ENCODE data around the gene SPTBN2. TPM values are rescaled to one million over a fixed set of nuclear protein-coding genes. Genes with fewer than 3 reads are reported as not detected.

SPTBN2 gene
- total RNA-seq, 1 experiment from 2014 or later: 40.7 TPM

DNA sequence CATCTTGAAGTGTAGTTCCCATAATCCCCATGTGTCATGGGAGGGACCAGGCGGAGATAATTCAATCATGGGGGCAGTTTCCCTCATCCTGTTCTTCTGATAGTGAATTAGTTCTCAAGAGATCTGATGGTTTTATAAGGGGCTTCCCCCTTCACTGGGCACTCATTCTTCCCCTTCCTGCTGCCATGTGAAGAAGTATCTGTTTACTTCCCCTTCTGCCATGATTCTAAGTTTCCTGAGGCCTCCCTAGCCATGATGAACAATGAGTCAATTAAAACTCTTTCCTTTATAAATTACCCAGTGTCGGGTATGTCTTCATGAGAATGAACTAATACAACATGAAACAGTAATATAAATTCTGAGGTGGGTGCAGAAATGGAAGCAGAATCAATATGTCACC is 12.1 kb upstream of the SPTBN2 start:
- Mint-ChIP-seq H3K9me3 (no peaks in the 10 kb centered on the region), H3K4me1 (peaks cover 6% of the 10 kb centered on the region; the same call in 1 of the 2 replicates), H3K36me3 (no peaks in the 10 kb centered on the region), H3K27me3 (ENCODE audit: low read depth) (peaks cover 8% of the 10 kb centered on the region), H3K4me3 (no peak overlapping the region), H3K27ac (no peak overlapping the region)
- ChIA-PET CTCF (no interaction called here), POLR2A (interaction anchor here (0.6 kb wide), 1 partner anchor 7 kb away, joined by 5 read pairs; no protein-coding TSS in a partner anchor)
- no peak for DNase-seq (ENCODE audit: low spot score)
- no peak for ATAC-seq
- TF ChIP-seq, protein P1, sequence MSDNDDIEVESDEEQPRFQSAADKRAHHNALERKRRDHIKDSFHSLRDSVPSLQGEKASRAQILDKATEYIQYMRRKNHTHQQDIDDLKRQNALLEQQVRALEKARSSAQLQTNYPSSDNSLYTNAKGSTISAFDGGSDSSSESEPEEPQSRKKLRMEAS (CRISPR knock-in tag; IDR thresholded peaks at IDR 0.05): no peak
- no peak for TF ChIP-seq ARID4B (CRISPR knock-in tag; IDR thresholded peaks at IDR 0.05; ENCODE audit: borderline replicate concordance)
- TF ChIP-seq HMGXB4 (CRISPR knock-in tag; IDR thresholded peaks at IDR 0.05): no peak
- no peak for TF ChIP-seq AR (CRISPR knock-in tag; IDR thresholded peaks at IDR 0.05)
- no peak for TF ChIP-seq ZNF396 (CRISPR knock-in tag; IDR thresholded peaks at IDR 0.05; ENCODE audit: borderline replicate concordance)
- TF ChIP-seq ETV6 (CRISPR knock-in tag; IDR thresholded peaks at IDR 0.05): no peak
- no peak for TF ChIP-seq CREB1 (CRISPR knock-in tag; IDR thresholded peaks at IDR 0.05)
- no peak for TF ChIP-seq EMX1 (CRISPR knock-in tag; IDR thresholded peaks at IDR 0.05)
- no peak for TF ChIP-seq TCF7 (CRISPR knock-in tag; IDR thresholded peaks at IDR 0.05; ENCODE audit: low read depth)
- TF ChIP-seq PREB (CRISPR knock-in tag; IDR thresholded peaks at IDR 0.05; ENCODE audit: borderline replicate concordance): no peak
- TF ChIP-seq RELA (CRISPR knock-in tag; IDR thresholded peaks at IDR 0.05; ENCODE audit: borderline replicate concordance): no peak
- no peak for TF ChIP-seq ERG (CRISPR knock-in tag; IDR thresholded peaks at IDR 0.05)
- TF ChIP-seq SOX15 (CRISPR knock-in tag; IDR thresholded peaks at IDR 0.05): no peak
- TF ChIP-seq, protein P2, sequence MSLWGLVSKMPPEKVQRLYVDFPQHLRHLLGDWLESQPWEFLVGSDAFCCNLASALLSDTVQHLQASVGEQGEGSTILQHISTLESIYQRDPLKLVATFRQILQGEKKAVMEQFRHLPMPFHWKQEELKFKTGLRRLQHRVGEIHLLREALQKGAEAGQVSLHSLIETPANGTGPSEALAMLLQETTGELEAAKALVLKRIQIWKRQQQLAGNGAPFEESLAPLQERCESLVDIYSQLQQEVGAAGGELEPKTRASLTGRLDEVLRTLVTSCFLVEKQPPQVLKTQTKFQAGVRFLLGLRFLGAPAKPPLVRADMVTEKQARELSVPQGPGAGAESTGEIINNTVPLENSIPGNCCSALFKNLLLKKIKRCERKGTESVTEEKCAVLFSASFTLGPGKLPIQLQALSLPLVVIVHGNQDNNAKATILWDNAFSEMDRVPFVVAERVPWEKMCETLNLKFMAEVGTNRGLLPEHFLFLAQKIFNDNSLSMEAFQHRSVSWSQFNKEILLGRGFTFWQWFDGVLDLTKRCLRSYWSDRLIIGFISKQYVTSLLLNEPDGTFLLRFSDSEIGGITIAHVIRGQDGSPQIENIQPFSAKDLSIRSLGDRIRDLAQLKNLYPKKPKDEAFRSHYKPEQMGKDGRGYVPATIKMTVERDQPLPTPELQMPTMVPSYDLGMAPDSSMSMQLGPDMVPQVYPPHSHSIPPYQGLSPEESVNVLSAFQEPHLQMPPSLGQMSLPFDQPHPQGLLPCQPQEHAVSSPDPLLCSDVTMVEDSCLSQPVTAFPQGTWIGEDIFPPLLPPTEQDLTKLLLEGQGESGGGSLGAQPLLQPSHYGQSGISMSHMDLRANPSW (CRISPR knock-in tag; conservative IDR thresholded peaks at IDR 0.05; ENCODE audit: low read depth): no peak

Data from WTC11 (cell line).